ENCODE measurements around the gene RIMBP2.

The RIMBP2 gene

DNA sequence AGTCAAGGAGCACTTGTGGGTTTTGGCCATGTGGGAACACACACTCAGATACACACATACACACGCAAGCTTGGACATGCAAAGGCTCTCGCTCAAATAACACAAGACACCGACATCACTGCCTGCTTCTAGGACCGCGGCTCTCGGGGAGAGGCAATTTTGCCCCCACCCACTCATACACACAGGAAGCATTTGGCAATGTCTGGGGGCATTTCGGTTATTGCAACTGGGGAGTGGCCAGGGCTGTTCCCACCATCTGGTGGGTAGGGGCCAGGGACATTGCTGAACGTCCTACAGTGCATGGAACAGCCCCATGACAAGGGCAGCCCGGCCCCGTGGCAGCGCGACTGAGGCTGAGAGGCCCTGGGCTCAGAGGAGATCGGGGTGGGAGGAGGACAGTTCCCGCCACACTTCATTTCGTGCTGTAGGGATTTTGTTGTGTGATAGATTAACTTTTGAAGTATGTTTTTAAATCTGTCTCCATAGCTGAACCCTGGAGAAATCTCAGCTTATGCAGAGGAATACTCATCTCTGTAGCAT, 35.6 kb downstream of the RIMBP2 start:
- DNase-seq (ENCODE audit: low read depth): no peak

DNA sequence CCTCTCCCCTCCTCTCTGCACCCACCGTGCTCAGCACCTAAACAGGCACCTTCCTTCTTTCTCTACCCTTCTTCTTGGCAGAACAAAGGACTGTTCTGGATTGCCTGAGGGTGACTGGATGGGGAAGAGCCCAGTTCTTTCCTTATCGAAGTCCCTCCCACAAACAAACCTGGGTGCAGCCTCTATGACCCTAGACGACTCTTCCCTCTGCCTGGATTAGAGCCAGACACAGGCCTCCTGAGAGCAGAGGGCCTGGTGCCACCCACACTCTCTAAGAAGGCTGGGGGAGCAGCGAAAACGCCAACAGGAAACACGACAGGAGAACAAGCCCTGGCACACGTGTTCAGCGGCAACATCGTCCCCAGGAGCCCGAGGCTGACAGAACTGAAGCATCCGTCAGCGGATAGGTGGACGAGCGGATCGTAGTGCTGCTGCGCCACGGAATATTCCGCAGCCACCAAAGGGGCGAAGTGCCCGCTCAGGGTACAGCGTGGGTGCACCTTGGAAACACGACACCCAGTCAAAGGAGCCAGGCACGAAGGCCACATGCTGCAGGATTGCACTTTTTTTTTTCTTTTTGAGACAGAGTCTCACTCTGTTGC, 38.0 kb downstream of the RIMBP2 start:
- no peak for DNase-seq (ENCODE audit: low read depth)

DNA sequence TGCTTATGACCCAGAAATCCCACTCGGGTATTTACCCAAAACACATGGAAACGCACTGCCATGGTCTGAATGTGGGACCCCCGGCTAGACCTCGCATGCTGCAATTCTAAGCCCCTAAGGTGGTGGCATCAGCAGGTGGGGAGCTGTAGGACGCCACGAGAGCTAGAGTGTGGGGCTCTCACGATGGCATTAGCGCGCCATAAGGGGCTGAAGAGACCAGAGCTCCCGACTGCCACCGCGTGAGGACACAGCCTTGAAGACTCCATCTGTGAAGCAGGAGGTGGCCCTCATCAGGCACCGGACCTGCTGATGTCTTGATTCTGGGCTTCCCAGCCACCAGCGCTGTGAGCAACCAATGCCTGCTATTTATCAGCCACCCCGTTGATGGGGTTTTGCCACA, 40.3 kb downstream of the RIMBP2 start:
- DNase-seq (ENCODE audit: low read depth): no peak

DNA sequence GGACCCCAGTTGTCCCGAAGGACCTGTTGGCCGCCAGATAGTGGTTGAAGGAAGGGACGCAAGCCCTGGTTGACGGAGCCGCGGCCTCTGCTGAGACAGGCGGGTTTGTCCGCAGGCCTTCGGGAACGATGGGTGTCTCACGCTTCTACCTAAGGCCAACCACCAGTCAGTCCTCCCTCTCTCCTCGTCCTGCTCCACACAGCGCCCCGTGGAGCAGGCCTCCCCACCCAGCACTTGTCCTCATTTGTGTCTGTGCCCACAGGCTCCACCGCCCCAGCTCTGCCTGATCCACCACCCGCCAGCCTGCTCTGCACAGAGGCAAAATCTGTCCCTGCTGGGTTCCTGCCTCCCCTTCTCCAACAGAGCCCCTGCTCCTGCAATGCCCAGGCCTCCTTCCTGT, 41.0 kb downstream of the RIMBP2 start:
- no peak for DNase-seq (ENCODE audit: low read depth)

DNA sequence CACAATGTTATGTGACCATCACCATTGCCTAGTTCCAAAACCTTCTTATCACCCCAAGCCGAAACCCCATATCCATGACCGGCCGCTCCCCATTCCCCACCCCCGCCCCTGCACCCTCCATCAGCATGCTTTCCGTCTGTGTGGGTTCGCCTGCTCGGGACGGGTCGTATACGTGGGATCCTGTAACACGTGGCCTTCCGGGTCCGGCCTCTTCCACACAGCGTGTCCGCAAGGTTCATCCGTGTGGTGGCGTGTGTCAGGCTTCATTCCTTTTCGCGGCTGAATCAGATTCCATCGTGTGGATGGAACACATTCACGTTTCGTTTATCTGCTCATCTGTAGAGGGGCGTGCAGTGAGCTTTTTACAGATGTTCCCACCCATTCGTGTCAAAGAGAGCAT, 41.4 kb downstream of the RIMBP2 start:
- no peak for DNase-seq (ENCODE audit: low read depth)

DNA sequence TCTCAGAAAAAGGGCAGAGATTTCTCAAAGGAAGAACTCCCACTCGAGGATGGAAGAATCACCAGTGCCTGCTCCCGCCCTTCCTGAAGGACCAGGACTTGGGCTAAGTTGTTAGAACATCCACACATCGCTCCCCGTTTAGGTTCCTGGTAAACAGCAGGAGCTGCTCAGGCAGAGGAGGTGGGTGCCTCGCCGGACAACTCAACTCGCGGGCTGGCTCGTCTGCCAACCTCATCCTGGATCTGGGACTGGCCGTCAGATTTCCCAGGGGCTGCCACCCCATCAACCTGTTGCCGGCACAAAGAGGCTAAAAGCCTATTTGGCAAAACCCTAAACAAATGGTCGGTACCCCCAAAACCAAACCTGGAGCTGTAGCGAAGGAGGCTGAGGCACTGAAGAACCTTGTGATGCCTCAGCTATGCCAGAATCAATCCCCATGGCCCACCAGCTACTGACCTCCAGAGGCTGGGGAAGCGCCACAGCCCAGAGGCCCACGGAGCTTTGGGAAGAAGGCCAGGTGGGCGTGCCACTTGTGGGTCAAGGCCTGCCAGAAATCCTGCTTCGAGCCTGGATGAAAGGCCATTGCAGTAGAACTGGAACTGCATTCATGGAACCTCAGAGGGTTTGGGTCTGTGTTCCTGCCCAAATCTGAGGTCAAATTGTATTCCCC, 42.9 kb downstream of the RIMBP2 start:
- no peak for DNase-seq (ENCODE audit: low read depth)

DNA sequence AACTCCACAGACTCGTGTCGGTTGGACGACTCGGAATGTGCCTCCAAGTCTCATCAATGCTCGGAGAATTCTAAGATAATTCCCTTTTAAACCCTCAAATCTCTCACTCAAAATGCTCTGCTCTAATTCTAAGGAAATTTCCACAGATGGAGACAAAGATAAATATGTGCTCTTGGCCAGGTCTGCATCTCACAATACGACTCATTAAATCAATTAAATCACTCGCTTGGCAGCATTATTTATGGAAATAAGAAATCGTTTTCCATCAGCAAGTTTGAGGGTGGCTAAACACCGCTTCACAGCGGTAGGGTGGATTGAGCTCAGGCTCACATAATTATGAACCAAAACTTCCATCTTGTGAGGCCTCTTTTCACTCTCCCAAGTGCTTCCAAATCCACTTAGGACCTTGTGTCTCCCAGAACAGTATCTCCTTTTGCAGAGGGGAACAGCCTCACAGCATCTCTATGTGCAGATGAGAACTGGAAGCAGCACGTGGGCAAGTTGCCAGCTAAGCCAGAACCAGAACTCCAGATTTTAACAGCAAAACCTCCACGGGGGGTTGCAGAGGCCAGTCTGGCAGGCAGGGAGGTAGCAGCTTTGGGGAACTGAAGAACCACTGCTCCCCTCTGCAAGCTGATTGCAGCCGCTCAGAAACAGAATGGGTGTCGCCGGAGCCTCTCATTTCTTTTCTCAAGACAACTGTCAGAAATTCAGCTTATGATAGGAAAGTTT, 43.8 kb downstream of the RIMBP2 start:
- no peak for DNase-seq (ENCODE audit: low read depth)

DNA sequence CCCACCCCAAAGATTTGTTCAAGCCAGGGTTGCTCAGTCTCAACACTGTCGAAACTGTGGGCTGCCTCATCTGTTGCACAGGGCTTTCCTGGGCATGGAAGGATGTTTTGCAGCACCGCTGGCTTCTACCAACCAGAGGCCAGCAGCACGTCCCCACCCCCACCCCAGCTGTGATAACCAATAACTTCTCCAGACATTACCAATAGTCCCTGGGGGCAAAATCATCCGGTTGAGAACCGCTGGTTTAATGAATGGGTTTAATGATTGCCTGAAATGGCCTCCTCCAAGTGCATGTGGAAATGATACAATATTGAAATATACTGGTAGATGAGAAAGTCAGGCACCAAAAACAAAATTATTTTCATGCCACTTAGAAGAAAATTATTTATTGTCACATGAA, 44.5 kb downstream of the RIMBP2 start:
- DNase-seq (ENCODE audit: low read depth): no peak

DNA sequence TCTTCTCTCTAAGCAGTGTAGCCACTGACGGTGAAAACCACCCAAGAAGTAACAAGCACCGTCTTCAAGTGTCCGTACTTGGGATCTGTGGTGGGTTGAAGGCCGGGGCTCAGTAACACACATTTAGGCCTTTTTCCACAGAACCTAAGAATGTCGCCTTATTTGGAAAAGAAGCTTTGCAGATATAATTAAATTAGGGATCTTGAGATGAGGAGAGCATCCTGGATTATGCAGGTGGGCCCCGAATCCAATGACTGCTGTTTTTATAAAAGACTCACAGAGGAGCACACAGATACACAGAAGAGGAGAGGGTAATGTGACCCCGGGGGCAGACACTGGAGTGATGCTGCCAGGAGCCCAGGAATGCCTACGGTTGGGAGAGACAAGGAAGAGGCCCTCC, 46.3 kb downstream of the RIMBP2 start:
- DNase-seq (ENCODE audit: low read depth): no peak

DNA sequence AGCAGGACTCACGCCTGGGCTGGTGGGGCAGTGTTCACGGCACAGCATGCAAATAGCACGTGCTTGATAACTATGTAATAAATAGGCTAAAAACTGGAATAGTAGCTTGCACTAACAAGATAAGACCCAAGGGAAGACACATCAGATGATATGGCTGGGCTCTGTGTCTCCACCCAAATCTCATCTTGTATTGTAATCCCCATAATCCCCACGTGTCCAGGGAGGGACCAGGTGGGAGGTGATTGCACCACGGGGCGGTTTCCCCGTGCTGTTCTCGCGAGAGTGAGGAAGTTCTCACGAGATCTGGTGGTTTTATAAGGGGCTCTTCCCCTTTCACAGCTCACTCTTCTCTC, 46.9 kb downstream of the RIMBP2 start:
- no peak for DNase-seq (ENCODE audit: low read depth)

DNA sequence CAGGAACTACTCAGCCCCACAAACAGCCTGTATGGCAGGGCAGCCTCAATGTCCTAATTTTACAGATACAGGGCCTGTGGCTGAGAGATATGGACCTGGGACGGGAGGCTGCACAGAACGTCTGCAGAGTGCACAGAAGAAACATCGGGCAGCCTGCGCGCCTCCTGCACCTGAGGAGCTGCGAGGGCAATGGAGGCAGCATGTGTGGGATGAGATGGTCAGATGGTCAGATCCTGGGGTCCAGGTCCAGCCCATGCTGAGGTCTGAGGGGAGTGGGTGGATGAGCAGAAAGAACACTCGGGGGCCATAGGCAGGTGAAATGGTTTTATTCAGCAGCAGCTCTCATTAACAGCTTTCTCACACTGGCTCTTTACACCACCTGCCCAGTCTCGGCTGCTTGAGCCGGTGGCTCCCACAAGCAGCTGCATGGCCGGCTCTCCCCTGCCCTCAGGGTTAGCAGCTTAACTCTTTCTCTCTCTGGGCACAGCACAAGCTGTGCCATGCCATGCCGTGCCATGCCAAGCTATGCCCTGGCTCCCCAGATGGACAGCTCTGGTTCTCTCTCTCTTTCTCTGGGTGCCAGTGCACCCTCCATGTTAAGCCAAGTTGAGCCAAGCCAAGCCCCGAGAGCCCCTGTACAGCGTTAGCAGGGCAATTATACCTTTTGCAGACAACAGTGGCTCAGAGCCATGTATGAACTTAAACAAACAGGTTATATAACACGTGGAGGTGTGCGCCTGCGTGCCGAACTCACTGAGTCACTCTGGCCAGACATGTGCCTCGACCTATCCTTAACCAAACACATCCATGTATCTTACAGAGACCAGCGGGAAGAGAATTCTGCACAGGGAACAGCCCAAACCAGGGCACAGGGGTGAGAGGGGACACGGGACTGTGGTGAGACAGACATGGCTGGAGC, 47.6 kb downstream of the RIMBP2 start:
- DNase-seq (ENCODE audit: low read depth): no peak

DNA sequence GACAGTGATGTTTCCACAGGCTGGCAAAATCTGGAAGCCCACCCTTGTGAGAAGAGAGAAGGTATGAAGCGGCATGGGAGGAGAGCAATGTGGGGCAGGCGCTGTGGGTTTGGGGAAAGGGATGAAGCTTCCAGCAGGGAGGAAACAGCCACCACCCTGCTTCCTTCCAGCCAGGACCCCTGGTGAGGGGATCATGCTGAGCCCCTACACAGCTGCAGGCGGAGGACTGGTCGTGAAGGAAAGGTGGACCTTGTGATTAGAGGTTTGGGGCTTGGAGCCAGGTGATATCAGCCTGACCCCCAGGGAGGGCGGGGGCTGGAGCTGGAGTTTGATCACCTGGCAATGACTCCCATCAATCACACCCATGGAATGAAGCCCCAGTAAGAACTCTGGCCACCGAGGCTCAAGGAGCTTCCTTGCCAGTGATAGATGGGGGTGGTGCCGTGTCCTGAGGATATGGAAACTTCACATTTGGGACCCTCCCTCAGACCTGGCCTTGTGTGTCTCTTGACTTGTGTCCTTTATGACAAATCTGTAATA, 48.6 kb downstream of the RIMBP2 start:
- DNase-seq (ENCODE audit: low read depth): no peak

DNA sequence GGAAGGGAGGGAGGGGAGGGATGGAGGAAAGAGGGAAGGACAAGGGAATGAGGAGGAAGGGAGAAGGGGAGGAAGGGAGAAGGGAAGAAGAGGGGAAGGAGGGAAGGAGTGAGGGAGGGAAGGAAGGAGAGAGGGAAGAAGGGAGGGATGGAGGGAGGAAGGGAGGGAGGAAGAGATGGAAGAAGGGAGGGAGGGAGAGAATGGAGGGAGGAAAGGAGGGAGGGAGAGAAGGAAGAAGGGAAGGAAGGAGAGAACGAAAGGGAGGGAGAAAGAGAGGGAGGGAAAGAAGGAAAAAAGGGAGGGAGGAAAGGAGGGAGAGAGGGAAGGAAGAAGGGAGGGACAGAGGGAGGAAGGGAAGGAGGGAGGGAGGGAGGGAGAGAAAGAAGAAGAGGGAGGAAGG, 49.5 kb downstream of the RIMBP2 start:
- no peak for DNase-seq (ENCODE audit: low read depth)

DNA sequence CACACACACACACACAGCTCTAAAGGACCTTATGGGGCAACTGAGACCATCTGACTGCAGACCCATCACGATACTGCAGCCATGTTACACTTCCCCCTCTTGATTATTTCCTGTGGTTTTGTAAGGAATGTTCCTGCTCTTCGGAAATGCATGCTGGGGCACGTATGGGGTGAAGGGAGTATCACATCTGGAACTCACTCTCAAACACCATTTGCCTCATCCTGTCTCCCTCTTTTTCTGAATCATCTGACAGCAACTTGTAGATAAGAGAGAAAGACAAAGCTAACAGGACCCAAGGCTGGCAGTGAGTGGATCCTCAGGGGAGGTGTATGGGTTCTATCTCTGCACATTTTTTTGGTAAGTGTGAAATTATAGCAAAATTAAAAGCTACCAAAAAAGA, 50.3 kb downstream of the RIMBP2 start:
- DNase-seq (ENCODE audit: low read depth): no peak

DNA sequence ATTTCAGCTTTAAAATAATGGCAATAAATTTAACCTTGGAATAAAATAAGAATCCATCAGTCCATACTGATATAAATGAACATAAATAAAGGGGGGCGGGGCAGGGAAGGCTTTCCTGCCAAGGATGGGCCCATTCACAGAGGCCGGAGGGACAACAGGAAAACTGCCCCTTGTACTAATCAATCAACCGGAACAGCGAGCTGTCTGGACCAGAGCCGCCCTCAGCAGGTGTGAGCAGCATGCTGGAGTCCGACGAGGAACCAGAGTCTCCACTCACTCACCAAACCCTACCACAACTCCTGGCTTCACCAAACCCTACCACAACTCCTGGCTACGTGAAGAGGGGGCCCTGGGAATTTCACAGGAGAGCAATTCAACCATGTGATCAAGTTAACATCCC, 51.3 kb downstream of the RIMBP2 start:
- DNase-seq (ENCODE audit: low read depth): no peak

DNA sequence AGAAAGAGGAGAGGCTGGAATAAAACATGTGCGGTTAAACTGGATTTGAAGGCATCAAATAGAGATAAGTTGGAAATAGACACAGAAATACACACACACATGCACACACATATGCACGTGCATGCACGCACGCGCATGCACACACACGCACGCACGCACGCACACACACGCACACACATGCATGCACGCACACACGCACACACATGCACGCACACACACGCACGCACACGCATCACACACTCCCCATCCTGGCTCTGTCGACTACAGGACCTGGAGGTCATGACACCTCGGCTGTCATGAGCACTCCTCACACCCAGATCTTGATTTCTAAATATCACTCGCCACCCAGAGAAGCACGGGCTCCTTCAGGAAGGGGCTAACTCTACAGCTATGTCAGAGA, 51.8 kb downstream of the RIMBP2 start:
- DNase-seq (ENCODE audit: low read depth): no peak

DNA sequence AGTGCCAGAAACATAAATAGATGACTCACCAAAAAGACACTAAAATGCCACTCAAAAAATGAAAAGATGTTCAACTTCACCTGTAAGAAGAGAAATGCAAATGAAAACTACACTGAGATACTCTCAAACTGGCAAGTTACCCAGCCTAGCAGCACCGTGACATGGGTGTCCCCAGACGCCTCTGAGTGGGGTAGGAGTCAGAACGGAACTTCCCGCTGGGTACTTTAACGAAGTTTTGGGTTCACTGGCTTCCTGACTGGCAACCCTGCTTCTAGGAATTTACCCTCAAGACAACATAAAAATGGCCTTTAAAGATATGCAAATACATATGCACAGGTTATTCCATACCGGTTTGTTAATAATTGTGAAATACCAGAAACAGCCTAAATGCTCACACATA, 52.6 kb downstream of the RIMBP2 start:
- DNase-seq (ENCODE audit: low read depth): no peak

DNA sequence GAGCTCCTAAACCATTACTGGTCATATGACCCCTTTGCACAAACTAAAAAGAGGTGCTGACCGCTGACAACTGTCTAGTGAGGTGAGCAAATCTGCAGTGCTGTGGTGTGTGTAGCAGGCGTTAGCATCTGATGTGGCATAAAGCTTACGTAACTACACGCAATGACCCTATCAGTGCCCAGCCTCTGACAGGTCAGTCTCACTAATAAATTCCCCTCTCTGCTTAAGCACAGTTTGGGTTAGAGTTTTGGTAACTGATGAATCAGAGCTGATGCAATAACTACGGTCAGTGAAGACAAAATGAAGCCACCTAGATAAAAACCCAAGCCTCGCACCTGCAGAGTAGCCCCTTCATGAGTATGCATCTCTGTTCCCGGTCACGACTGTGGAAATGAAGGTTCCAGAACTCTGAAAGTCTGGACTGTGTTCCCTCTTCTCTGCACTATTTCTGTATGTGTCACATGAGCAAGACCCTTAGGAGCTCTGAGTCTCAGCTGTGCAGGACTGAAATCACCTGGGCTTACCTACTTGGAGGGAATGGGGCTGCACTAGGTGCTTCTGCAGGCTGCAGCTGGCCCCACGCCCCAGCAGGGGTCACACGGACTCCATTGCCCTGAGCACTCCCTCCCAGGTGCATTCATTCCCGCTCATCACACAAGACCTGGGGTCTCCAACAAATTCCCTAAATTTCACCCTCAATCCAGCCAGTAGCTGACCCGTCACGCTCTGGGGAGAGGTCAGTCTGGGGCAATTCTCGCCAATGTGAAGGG, 54.4 kb downstream of the RIMBP2 start:
- no peak for DNase-seq (ENCODE audit: low read depth)

DNA sequence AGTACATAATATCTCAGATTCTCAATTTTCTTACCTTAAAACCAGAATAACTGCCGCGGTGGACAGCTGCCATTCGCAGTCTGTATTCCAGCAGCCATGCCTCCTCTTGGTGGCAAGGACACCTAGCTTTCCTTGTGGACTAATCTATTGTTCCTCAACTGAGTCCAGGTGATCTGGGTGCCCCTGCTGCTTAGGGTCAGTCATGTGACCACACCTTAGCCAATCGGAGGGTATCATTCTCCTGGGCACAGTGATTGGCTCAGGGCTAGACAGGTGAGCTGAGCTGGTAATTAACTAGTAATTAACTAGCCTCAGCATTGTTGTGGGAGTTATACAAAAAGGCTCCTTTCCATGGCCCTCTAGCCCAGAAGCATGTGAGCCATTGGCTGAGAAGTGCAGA, 55.0 kb downstream of the RIMBP2 start:
- DNase-seq (ENCODE audit: low read depth): no peak

DNA sequence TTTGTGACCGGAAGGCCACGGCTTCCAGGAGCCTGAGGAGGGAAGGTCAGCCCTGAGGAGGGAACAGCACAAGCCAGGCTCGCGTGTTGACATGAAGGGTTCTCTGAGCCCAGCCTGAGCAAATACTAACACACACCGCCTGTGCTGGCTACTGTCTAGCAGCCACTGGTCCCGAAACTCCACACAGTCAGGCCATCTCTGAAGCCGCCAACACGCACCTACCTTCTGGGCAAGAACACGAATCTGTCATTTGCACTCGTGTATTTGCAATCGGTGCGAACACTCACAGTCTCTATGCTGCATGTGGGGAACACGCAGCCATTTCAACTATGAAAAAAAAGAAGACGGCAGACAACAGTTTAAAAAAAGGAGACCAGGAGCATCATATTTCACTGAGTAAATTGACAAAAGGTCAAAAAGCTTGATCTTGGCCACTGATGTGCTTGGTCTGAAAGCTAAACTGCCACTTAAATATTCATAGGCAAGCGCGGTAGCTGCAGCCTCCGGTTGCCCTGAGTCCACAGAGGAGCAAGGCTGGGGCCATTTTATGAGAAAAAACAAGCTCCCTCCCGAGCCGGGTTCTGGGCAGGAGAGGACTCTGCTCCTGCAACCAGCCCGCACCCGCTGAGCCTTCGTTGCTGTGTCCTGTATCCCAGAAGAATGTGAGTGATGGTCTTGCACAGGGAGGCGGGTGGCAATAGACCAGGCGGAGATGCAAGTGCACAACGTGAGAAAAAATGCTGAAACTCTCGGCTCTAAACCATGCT, 57.8 kb downstream of the RIMBP2 start:
- DNase-seq (ENCODE audit: low read depth): no peak

DNA sequence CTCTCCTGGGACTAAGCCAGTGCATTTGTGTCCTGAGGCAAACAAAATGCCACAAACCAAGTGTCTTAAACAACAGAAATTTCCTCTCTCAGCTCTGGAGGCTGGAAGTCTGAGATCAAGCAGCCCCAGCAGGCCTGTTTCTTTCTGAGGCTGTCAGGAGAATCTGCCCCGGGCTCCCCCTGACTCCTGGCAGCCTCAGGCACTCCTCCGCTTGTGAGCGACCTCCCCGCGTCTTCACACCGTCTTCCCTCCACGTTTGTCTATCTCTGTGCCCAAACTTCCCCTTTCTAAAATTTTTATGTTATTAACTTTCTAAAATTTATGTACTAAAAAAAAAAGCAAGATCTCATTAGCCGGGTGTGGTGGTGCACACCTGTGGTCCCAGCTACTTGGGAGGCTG, 59.7 kb downstream of the RIMBP2 start:
- no peak for DNase-seq (ENCODE audit: low read depth)

Data from stimulated activated CD8-positive, alpha-beta memory T cell treated with anti-CD3 and anti-CD28 coated beads, Interleukin-15, amount 100 ng/mL, for 24 hours (primary cell).